H9 (cell line): ENCODE measurements around the gene KCNH5. TPM values are rescaled to one million over a fixed set of nuclear protein-coding genes. Genes with fewer than 3 reads are reported as not detected.

ENCODE experiments used
- DNase-seq: peaks from one replicate; pipeline ENCODE4 v3.0.0-alpha.2; 2017
- H2AFZ ChIP-seq: one replicate; pipeline ENCODE4 v1.6.1; 2013; ENCODE audit warnings: mild to moderate bottlenecking, low read length, control low read depth, moderate library complexity
- H2AK5ac ChIP-seq: 2 replicates; pipeline ENCODE4 v1.6.1; 2013; ENCODE audit warnings: low read length, control low read depth, mixed read lengths; ENCODE audit not compliant: insufficient read length
- H2BK120ac ChIP-seq: one replicate; pipeline ENCODE4 v1.6.1; 2013; ENCODE audit warnings: low read depth, mild to moderate bottlenecking, low read length, control low read depth, inconsistent platforms; ENCODE audit not compliant: poor library complexity, severe bottlenecking
- H2BK12ac ChIP-seq: 2 replicates; pipeline ENCODE4 v1.6.1; 2013; ENCODE audit warnings: low read length, control low read depth, mixed read lengths, low read depth; ENCODE audit not compliant: insufficient read length
- H2BK15ac ChIP-seq: 2 replicates; pipeline ENCODE4 v1.6.1; 2013; ENCODE audit warnings: low read depth, low read length, control low read depth
- H2BK20ac ChIP-seq: one replicate; pipeline ENCODE4 v1.6.1; 2013; ENCODE audit warnings: low read depth, mild to moderate bottlenecking, low read length, control low read depth, inconsistent platforms; ENCODE audit not compliant: poor library complexity, severe bottlenecking
- H2BK5ac ChIP-seq: 2 replicates; pipeline ENCODE4 v1.6.1; 2013; ENCODE audit warnings: low read length, control low read depth, mixed read lengths; ENCODE audit not compliant: insufficient read length
- H3K14ac ChIP-seq: 2 replicates; pipeline ENCODE4 v1.6.1; 2013; ENCODE audit warnings: low read length, control low read depth; ENCODE audit not compliant: insufficient read depth
- H3K18ac ChIP-seq: 2 replicates; pipeline ENCODE4 v1.6.1; 2013; ENCODE audit warnings: low read depth, mild to moderate bottlenecking, mixed read lengths, low read length, control low read depth; ENCODE audit not compliant: insufficient read length
- H3K23ac ChIP-seq: 2 replicates; pipeline ENCODE4 v1.6.1; 2013; ENCODE audit warnings: low read length, control low read depth, mixed read lengths, low read depth; ENCODE audit not compliant: insufficient read length
- H3K23me2 ChIP-seq: 2 replicates; pipeline ENCODE4 v1.6.1; 2013; ENCODE audit warnings: low read depth, mild to moderate bottlenecking, mixed read lengths, low read length, control low read depth; ENCODE audit not compliant: insufficient read length, poor library complexity, severe bottlenecking
- H3K27ac ChIP-seq: 2 replicates; pipeline ENCODE4 v1.5.1; 2013; ENCODE audit warnings: low read length, control low read depth, mixed read lengths, low read depth; ENCODE audit not compliant: insufficient read length
- H3K27me3 ChIP-seq: 2 replicates; pipeline ENCODE4 v1.6.1; 2013; ENCODE audit warnings: low read length, control low read depth, inconsistent platforms; ENCODE audit not compliant: insufficient read depth
- H3K4ac ChIP-seq: 2 replicates; pipeline ENCODE4 v1.6.1; 2013; ENCODE audit warnings: low read depth, mild to moderate bottlenecking, control low read depth, inconsistent platforms, low read length, moderate library complexity
- H3K4me1 ChIP-seq: 2 replicates; pipeline ENCODE4 v1.6.1; 2013; ENCODE audit warnings: low read length, control low read depth, inconsistent platforms; ENCODE audit not compliant: insufficient read depth
- H3K4me2 ChIP-seq: 2 replicates; pipeline ENCODE4 v1.6.1; 2013; ENCODE audit warnings: low read length, control low read depth, mixed read lengths; ENCODE audit not compliant: insufficient read length, insufficient read depth
- H3K56ac ChIP-seq: 2 replicates; pipeline ENCODE4 v1.6.1; 2013; ENCODE audit warnings: low read depth, mild to moderate bottlenecking, mixed read lengths, low read length, control low read depth; ENCODE audit not compliant: insufficient read length
- H3K79me1 ChIP-seq: 2 replicates; pipeline ENCODE4 v1.6.1; 2013; ENCODE audit warnings: low read depth, mild to moderate bottlenecking, moderate library complexity, low read length, control low read depth, inconsistent platforms; ENCODE audit not compliant: insufficient read depth, poor library complexity, severe bottlenecking
- H3K79me2 ChIP-seq: 2 replicates; pipeline ENCODE4 v1.6.1; 2013; ENCODE audit warnings: low read length, control low read depth, inconsistent platforms; ENCODE audit not compliant: insufficient read depth
- H3K9ac ChIP-seq: 2 replicates; pipeline ENCODE4 v1.6.1; 2013; ENCODE audit warnings: low read length, control low read depth, mixed read lengths; ENCODE audit not compliant: insufficient read length; ENCODE audit errors: extremely low read depth
- H3K9me3 ChIP-seq: one replicate; pipeline ENCODE4 v1.6.1; 2013; ENCODE audit warnings: low read depth, low read length, inconsistent platforms; ENCODE audit not compliant: control insufficient read depth
- H3T11ph ChIP-seq: one replicate; pipeline ENCODE4 v1.6.1; 2013; ENCODE audit warnings: mild to moderate bottlenecking, low read length, control low read depth, inconsistent platforms
- H4K20me1 ChIP-seq: one replicate; pipeline ENCODE4 v1.6.1; 2013; ENCODE audit not compliant: control insufficient read depth, insufficient read length, insufficient read depth
- H4K5ac ChIP-seq: 2 replicates; pipeline ENCODE4 v1.6.1; 2013; ENCODE audit warnings: low read depth, mild to moderate bottlenecking, mixed read lengths, low read length, control low read depth; ENCODE audit not compliant: insufficient read length
- H4K8ac ChIP-seq: replicated peaks from 2 replicates; pipeline ENCODE4 v1.6.1; 2013; ENCODE audit warnings: low read length, control low read depth, mixed read lengths, low read depth; ENCODE audit not compliant: insufficient read length
- H4K91ac ChIP-seq: 2 replicates; pipeline ENCODE4 v1.6.1; 2013; ENCODE audit warnings: low read depth, mild to moderate bottlenecking, moderate library complexity, mixed read lengths, low read length, control low read depth; ENCODE audit not compliant: insufficient read length
- H3K27ac Mint-ChIP-seq, 3 experiments: 2 replicates in 2 of 3; 3 replicates in 1 of 3; pipeline ENCODE4 v1.8.0; 2020 to 2021; ENCODE audit warnings: mixed read lengths in 3 of 3, mild to moderate bottlenecking in 1 of 3, moderate library complexity in 1 of 3
- H3K27me3 Mint-ChIP-seq: 2 replicates; pipeline ENCODE4 v1.8.0; 2021; ENCODE audit warnings: low read depth, mild to moderate bottlenecking, moderate library complexity, mixed read lengths
- H3K36me3 Mint-ChIP-seq, 3 experiments: 2 replicates in 2 of 3; 3 replicates in 1 of 3; pipeline ENCODE4 v1.8.0; 2020 to 2021; ENCODE audit warnings: low read depth in 3 of 3, mixed read lengths in 3 of 3; ENCODE audit not compliant: insufficient read depth in 1 of 3
- H3K4me1 Mint-ChIP-seq, 2 experiments: 2 replicates each; pipeline ENCODE4 v1.8.0; 2020; ENCODE audit warnings: mixed read lengths in 2 of 2
- H3K4me3 Mint-ChIP-seq, 2 experiments: 2 replicates in 1 of 2; 3 replicates in 1 of 2; pipeline ENCODE4 v1.8.0; 2020 to 2021; ENCODE audit warnings: mild to moderate bottlenecking in 2 of 2, mixed read lengths in 2 of 2, moderate library complexity in 1 of 2
- H3K9me3 Mint-ChIP-seq, 2 experiments: 2 replicates in 1 of 2; 3 replicates in 1 of 2; pipeline ENCODE4 v1.8.0; 2020; ENCODE audit warnings: mild to moderate bottlenecking in 2 of 2, mixed read lengths in 2 of 2, moderate library complexity in 1 of 2
- WGBS: extraction: QIAGEN DNeasy Blood & Tissue Kit; methylation state at CpG from one replicate; pipeline ENCODE4 v1.1.7; 2013; ENCODE audit warnings: missing lambda C conversion rate, low lambda C conversion rate, mixed read lengths; ENCODE audit not compliant: insufficient read length; ENCODE audit errors: extremely low coverage; 5-methylcytosine and 5-hydroxymethylcytosine counted together
- total RNA-seq: library from RNA; stranded (reverse); gene quantifications from 2 replicates; pipeline ENCODE4 v1.2.1, GENCODE V29; 2021
- TF ChIP-seq, protein P1 (sequence below): fragments of 200-600 bp; sonication (generic); conservative IDR thresholded peaks from 3 replicates; pipeline ENCODE4 v1.8.0; 2021; ENCODE audit warnings: antibody characterized with exemption, mild to moderate bottlenecking

KCNH5 gene
- total RNA-seq, 1 experiment from 2014 or later = 0.42 TPM

DNA sequence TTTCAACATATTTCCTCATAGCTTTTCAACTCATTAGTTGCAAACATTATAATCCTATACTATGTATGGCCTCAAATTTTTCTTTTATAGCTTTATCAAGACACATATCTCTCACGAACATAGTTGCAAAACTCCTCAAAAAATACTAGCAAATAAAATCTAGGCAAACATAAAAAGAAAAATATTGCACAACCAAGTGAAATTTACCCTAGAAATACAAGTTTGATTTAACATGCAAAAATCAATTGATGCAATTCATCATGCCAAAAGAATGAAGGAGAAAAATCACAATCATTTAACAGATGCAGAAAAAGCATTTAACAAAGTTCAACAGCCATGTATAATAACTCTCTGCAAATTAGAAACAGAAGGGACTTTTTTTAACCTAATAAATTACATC lies 33.3 kb upstream of the KCNH5 start:
- H3K23me2 ChIP-seq = no peaks in the 10 kb centered on the region
- no peak overlapping the region for H2BK20ac ChIP-seq
- H3K18ac ChIP-seq = no peak overlapping the region
- DNase-seq = no peak
- H4K20me1 ChIP-seq = no peaks in the 10 kb centered on the region
- no peak overlapping the region for H3K4me3 Mint-ChIP-seq
- H3K56ac ChIP-seq = no peak overlapping the region
- H3K14ac ChIP-seq = no peak overlapping the region
- H4K91ac ChIP-seq = no peak overlapping the region
- H3K9ac ChIP-seq = no peak overlapping the region
- no peaks in the 10 kb centered on the region for H3K27me3 ChIP-seq
- WGBS = no CpG with 5 or more reads among the region's 1 CpG
- H3T11ph ChIP-seq = no peak overlapping the region
- H2AK5ac ChIP-seq = no peak overlapping the region
- H3K79me1 ChIP-seq = no peaks in the 10 kb centered on the region
- no peak overlapping the region for H2BK12ac ChIP-seq
- H3K27ac ChIP-seq = no peak overlapping the region
- H3K9me3 ChIP-seq = no peaks in the 10 kb centered on the region
- no peaks in the 10 kb centered on the region for H3K27me3 Mint-ChIP-seq
- no peak overlapping the region for H2BK120ac ChIP-seq
- no peak overlapping the region for H3K4me2 ChIP-seq
- H2BK5ac ChIP-seq = no peak overlapping the region
- no peaks in the 10 kb centered on the region for H3K4me1 ChIP-seq
- peaks cover 0 to 3% of the 10 kb centered on the region in 2 experiments; a peak in 1 of 4 replicates for H3K4me1 Mint-ChIP-seq
- H4K8ac ChIP-seq = no peak overlapping the region
- peaks cover 6 to 15% of the 10 kb centered on the region in 2 experiments for H3K9me3 Mint-ChIP-seq
- H3K23ac ChIP-seq = no peak overlapping the region
- H3K36me3 Mint-ChIP-seq = peaks cover 0 to 8% (median 1%) of the 10 kb centered on the region in 3 experiments; a peak in 3 of 7 replicates
- TF ChIP-seq, protein P1, sequence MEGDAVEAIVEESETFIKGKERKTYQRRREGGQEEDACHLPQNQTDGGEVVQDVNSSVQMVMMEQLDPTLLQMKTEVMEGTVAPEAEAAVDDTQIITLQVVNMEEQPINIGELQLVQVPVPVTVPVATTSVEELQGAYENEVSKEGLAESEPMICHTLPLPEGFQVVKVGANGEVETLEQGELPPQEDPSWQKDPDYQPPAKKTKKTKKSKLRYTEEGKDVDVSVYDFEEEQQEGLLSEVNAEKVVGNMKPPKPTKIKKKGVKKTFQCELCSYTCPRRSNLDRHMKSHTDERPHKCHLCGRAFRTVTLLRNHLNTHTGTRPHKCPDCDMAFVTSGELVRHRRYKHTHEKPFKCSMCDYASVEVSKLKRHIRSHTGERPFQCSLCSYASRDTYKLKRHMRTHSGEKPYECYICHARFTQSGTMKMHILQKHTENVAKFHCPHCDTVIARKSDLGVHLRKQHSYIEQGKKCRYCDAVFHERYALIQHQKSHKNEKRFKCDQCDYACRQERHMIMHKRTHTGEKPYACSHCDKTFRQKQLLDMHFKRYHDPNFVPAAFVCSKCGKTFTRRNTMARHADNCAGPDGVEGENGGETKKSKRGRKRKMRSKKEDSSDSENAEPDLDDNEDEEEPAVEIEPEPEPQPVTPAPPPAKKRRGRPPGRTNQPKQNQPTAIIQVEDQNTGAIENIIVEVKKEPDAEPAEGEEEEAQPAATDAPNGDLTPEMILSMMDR = no peak
- H2BK15ac ChIP-seq = no peak overlapping the region
- H4K5ac ChIP-seq = no peak overlapping the region
- H3K79me2 ChIP-seq = no peaks in the 10 kb centered on the region
- H2AFZ ChIP-seq = no peak overlapping the region
- no peak overlapping the region for H3K27ac Mint-ChIP-seq
- H3K4ac ChIP-seq = no peak overlapping the region
